Hepatocyte (in vitro differentiated cells): ENCODE measurements around the gene NCAM1.

Experiments used
- EZH2 ChIP-seq: fragments of 200-600 bp; sonication (generic); IDR thresholded peaks from 2 replicates; pipeline ENCODE4 v1.6.1; 2016; ENCODE audit warnings: antibody characterized with exemption, mild to moderate bottlenecking, borderline replicate concordance
- EZH2phosphoT487 ChIP-seq: fragments of 200-600 bp; sonication (generic); IDR thresholded peaks from one replicate; pipeline ENCODE4 v1.6.1; 2018; ENCODE audit warnings: antibody characterized with exemption, mild to moderate bottlenecking, low read depth, moderate library complexity; ENCODE audit not compliant: unreplicated experiment, severe bottlenecking
- TF ChIP-seq, protein P1 (sequence below): fragments of 200-600 bp; sonication (generic); IDR thresholded peaks from 2 replicates; pipeline ENCODE4 v1.5.1; 2016; ENCODE audit warnings: antibody characterized with exemption, mild to moderate bottlenecking; ENCODE audit not compliant: poor library complexity

DNA sequence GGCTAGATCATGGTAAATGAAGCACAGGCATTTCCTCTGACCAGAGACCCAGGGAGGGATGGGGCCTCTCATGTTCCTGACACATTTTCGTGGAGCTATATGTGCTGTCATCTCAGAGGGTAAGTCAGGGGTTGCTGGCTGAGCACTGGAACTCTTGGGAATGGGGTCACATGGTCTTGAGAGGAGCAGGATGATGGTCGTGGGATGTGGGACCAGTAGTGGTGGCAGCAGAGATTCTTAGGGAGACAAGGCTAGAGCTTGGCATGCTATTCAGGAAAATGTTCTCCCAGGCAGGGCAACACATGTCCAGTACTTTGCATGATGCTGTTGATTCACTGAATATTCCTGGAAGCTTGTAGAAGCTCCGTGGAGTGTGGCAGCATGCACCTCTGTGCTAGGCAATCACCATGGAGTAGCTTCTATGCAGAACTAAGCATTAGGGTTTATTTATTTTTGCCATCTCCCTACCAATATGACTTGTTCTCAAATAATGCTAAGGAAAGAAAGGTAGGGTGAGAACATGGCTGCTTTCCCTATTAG is 321.7 kb downstream of the NCAM1 start:
- TF ChIP-seq, protein P1, sequence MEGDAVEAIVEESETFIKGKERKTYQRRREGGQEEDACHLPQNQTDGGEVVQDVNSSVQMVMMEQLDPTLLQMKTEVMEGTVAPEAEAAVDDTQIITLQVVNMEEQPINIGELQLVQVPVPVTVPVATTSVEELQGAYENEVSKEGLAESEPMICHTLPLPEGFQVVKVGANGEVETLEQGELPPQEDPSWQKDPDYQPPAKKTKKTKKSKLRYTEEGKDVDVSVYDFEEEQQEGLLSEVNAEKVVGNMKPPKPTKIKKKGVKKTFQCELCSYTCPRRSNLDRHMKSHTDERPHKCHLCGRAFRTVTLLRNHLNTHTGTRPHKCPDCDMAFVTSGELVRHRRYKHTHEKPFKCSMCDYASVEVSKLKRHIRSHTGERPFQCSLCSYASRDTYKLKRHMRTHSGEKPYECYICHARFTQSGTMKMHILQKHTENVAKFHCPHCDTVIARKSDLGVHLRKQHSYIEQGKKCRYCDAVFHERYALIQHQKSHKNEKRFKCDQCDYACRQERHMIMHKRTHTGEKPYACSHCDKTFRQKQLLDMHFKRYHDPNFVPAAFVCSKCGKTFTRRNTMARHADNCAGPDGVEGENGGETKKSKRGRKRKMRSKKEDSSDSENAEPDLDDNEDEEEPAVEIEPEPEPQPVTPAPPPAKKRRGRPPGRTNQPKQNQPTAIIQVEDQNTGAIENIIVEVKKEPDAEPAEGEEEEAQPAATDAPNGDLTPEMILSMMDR = no peak
- no peak for TF ChIP-seq EZH2
- no peak for TF ChIP-seq EZH2phosphoT487
